Right lung (tissue), 5 donors: ENCODE data around the gene HOXA4. TPM values are rescaled to one million over a fixed set of nuclear protein-coding genes. Genes with fewer than 3 reads are reported as not detected.
A peak's percentile ranks its signal among the peaks of the same experiment; 100 is the strongest.

Source experiments
- DNase-seq, 2 donors: peaks; one replicate each; pipeline ENCODE4 v3.0.0-alpha.2; 2013
- polyA plus RNA-seq, 5 donors: library from polyadenylated mRNA; unstranded; fragments of 120-200 nt; gene quantifications; one replicate each; pipeline versions ENCODE4 v1.2.1 to v1.2.3, GENCODE V29; 2013; ENCODE audit warnings: inconsistent platforms in 1 of 5, low replicate concordance in 1 of 5; ENCODE audit not compliant: insufficient read length in 5 of 5, insufficient read depth in 1 of 5

HOXA4 gene
- polyA plus RNA-seq, 5 donors = 32.3 to 39.5 (median 38.3) TPM

DNA sequence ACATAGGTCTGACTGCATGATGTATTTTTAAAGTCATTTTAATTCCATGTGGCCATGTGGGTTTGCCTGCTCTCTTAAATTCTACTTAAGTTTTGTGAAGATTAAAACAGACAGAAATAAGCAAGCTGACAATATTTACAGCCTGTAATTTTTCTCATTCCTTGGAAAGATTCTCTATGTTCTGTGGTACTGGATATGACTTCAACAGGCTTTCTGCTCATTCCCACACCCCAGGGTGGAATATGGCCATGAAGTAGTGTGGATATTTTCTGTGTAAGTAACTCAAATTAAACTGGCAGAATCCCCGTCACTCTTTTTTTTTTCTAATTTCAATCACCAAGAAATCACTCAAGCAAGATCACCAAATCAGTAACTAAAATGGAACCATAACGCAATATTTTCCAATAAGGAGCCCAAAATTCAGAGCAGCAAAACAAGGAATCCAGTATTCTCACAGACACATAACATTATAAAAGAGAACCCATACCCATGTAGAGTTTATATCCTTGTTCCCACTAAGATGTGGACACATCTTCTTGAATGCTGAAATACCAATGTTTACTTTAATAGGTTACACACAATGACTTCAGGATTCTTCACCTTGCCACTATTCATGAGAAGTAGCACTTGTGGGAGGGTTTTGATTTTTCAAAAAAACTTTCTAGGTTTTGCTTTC is 7.2 kb upstream of the HOXA4 start:
- peak in 1 of 2 donors; percentile 40 for DNase-seq

DNA sequence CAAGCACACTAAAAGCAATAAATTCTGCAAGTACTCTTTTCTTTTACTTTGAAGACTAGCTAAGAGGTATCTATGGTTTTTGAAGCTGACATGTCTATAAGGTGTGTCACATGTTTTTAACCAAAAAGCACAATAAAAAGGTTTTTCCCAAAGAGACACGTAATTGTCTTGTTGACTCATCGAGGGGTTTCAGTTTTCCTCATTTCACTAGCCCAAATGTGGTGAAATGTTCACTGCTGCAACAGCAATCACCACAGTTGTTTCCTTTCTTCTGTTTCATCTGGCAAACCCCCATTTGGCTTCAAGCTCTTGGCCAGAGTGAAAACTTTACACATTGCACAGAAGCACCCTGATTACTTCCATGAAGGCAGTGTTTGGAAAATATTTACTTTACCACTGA is 3.8 kb upstream of the HOXA4 start:
- no peak for DNase-seq

DNA sequence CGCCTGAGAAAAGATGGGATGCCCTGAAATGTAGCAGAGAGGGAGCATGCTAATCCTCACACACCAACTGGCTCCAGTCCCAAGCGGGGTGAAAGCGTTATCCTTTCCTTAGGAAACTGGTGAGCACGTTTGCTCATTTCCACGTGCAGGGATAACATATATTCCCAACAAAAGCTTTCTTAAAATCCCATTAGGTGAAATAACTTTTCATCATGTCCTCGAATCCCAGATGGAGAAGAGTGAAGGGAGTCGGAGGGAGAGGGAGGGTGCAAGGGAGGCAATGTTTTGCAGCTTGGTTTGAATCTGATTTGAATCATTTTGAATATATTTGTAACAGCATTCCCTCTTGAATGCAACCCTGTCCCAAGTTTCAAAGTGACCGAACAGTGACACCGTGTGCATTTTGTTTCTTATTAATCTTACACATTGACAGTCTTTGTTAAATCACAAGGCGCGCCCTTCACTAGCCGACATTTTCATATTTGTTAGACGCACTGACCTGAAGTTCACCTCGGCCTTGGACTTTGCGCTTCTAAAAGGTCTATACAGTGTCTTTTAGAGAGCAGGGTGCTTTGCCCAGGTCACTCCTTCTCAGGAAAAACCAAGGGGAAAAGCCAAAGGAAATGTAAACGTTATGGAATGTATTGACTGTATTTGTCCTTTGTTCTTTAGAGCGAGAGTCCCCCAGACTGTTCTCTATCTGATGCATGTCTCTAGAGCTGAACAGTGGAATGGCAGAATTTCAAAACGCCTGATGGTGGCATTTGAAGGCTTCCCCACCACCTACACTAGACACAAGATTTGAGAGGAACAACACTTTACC is 3.1 kb upstream of the HOXA4 start:
- DNase-seq = no peak

DNA sequence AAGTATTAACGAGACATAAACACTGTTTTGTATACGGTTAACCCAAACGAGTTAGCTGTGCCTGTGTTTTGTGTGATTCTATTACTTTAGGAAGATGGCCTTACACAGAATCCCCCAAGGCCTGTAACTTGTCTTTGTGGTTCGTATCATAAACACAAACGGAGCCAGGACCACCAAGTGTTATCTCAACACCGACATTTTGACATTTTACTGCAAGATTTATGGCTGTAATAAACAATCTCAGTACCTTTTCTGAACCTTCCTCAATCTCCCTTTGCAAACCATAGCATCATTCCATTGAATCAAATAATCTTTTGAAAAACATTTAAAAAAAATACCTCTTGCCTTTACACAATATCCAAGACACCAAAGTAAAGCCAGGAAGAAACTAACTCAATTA is 2.4 kb upstream of the HOXA4 start:
- DNase-seq = no peak

DNA sequence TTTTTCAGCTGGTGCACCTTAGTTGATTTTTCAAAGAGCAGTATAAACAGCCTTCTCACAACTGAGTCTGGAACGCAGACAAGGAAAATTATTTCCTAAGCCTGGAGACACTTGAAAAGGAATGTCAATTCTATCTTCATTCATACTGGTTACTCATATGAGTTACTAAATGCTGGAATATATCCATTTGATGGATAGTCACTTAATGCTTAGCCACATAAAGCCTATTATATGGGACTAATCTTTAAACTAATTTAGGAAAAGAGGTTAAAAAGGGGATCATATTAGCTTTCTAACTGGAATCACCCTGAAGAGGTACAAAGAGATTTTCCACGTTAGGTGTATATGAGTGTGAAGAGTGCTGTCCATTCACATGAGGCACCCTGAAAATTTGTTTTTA is 1.7 kb upstream of the HOXA4 start:
- no peak for DNase-seq

DNA sequence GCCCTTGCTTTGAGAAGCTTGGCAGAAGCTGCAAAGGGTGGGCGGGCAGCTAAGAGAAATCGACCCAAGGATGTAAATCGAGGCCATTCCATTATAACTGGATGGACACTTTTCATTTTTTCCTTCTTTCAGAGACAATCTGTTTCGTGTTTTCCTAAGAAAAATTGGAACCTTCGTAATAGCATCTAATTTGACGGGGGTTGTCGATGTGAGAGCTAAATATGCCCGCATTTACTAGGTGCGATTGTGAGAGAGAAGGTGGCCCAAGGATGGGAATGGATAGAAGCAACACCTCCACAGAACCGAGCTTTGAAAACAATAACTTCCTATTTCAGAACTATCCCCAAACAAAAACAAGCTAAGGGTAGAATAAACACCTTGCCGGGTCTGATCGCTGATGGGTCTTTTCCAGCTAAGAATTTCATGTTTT is 848 bp upstream of the HOXA4 start:
- DNase-seq = no peak

DNA sequence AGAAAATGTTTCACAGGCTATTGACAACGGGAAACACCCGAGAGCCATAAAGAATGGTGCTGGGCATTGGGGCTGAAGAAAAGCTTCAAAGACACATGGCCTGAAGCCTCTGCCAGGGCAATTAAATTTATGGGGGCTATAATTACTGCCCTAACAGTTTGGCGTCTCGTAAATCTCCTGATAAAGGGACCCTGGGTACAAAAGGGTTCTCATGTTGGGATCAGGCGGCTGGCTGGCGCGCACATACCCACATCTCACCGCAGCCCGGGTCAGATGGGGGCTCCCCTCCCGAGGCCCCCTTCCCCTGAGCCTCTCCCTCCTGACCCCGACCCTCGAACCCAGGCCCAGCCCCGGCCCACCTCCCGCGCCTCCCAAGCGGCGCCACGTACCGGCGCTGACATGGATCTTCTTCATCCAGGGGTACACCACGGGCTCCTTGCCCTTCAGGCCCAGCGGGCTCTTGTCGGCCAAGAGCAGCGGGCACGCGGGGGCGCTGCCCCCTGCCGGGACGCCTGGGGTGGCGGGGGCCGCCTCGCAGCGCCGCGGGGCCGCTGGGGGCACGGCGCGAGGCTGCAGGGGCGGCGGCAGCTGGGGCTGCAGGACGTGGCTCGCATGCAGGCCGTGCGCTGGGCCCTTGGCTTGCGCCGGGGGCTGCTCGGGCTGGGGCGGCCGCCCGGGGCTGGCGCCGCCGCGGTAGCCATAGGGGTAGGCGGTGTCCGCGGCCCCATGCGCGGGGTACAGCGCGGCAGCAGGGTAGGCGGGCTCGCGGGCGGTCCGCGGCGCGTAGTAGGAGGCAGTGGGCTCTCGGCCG is 623 bp downstream of the HOXA4 start:
- DNase-seq = no peak

DNA sequence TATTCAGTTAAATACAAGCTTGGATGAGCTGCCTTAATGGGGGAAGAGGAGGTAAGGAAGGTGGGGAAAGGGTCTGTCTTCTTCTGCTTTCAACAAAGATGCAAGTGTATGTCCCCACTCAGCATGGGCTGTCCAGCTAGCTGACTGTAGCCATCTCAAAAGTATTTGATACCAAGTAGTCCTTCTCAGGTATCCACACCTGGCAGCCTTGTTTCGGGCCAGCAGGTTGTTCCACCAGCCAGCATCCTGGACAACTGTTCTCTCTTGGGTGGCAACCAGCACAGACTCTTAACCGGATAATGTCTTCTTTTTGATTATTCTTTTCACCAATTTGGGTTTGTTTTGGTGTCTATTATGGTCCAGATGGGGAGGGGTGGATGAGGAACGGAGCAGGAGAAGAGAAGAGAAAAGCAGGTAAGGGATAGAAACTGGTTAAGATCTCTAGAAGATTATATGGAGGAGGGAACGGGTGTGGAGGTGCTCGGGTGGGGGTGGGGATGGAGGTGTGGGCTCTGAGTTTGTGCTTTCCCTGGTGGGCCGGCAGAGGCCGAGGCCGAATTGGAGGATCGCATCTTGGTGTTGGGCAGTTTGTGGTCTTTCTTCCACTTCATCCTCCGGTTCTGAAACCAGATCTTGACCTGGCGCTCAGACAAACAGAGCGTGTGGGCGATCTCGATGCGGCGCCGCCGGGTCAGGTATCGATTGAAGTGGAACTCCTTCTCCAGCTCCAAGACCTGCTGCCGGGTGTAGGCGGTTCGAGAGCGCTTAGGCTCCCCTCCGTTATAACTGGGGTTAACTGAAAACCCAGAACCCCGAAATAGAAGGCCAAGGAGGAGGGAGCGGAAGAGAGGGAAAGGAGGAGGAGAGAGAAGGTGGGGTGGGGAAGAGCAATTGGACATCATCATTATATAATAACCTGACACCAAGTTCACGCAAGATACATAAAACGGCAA is 1.5 kb downstream of the HOXA4 start:
- no peak for DNase-seq

DNA sequence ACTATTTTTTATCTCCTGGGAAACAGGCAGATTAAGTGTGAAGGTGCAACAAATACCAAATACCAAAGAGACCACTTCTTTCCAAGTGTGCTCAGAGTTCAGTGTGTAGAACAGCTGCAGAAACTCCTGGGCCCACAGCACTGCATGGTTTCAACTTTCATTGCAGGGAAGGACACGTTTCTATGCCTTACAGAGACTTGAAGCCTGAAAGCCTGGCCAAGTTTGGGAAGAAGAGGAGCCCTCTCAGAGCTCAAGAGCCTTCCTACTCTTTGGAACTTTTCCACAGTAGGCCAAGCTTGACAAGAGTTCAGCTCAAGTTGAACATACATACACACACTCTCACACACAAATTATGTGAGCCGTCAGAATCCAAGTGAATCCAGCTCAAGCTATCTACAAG is 2.5 kb downstream of the HOXA4 start:
- DNase-seq = peak; percentile 89 to 92

DNA sequence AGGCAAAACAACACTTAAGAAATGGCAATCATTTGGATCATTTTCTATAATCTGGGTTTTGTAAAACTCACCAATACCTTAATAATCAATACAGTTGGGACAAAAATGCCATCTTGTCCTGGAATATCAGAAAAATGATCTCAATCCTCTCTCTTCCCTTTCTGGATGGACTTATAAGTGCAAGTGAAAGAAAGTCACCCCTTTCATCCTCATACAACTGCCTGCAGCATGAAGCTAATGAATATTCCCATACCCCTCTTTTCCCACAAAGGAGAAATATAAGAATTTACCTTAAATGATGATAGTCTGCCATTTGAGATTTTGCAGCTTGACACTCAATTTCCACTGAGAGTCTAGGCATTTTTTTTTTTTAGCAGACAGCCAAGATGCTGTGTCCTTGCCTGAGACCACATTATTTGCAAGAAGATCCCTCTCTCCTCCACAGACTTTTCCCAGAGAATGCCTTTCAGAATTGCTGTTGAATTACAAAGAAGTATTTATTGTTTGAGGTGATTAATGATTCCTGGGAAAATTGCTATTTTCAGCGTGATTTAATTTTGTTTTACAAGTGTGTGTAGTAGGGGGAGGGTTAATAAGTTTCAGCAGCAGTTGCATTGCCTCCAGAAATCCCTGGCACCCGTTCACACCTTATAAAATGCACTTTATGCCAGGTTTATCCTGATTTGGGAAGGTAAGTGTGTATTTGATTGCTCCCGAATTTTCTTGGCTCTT is 3.8 kb downstream of the HOXA4 start:
- DNase-seq = no peak

DNA sequence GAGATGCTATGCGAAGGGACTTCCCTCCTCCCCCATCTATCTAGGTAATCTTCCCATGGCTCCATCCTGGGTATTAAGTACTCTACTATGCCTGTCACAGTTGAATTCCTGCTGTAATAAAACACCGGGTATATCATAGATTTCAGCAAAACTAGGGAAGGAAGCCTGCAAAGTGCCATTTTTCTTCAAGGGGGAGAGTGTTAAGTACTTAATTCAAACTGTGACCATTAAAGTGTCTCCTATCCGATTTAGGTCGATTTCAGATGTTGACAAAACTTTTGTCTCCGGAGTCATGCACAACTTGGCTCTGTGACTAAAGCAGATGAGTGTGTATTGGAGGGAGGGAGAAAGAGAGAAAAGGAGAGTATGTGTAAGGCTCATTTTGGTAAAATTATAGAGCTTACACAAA is 4.6 kb downstream of the HOXA4 start:
- DNase-seq = no peak

DNA sequence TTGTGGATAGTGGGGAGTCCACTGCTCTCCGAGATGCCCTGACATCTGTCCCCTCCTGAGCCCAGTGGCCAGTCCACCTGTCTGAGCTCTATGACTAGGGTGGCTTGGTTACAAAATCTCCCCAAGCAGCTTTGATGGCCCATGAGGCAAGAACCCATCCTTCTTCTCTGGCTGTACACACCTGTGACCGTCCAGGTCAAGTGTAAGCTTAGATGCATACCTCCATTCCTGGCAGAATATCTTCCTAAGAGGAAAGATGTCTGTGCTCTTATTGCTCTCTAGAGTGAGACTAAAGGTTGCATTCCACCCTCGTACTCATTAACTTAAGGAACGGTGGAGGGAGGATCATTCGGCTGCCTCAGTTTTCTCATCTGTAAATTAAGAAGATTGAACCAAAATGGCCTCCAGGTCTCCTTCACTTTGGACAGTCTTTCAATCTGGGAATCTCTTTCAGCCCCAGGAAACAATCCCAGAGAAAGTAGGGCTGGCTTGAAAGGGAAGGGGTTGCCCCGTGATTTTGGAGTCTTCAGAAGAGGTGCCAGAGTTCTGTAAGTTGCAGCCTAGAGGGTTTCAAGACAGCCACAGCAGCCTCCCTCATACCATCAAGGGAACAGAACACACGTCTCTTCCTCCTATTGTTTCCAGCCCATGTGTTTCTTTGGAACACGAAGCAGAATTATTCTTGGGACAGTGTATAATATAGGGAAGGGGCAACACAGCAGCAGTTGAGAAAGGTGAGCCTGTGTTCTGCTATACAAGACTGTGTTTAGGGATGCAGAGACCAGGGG is 5.5 kb downstream of the HOXA4 start:
- DNase-seq = no peak

DNA sequence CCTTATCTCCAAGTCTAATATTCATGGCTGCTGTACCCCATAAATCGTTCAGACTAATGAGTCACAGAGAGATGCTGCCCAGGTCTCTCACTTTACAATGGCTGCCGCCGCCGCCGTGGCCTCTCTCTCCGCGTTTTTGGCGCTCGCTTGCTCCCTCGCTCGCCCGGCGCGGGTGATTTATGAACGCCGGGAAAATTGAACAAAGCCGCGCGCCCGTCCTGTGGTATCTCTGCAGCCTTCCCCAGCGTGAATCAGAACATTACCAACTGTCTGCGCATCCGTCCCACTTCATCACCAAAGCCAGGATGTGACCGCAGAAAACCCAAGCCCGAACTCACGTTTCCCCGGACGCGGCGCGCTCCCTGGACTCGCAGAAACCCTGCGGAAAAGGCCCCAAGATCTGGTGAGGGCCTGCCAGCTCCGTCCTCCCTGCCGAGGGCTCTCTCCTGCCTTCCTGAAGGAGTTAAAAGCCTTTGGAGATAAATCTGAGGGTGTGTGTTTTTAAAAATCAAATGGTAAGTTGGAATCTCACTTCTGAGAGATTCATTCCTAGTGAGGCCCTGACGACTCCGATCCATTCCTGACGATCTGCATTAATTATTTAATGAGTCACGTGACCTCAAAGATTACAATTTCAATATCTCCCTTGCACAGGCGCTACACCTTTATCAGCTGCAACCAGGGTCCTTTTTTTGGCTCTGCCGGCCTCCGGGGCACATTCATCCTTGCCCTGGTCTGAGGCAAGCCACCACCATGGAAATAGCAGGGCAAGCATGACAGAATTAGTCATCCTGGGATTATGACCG is 6.3 kb downstream of the HOXA4 start:
- DNase-seq = no peak

DNA sequence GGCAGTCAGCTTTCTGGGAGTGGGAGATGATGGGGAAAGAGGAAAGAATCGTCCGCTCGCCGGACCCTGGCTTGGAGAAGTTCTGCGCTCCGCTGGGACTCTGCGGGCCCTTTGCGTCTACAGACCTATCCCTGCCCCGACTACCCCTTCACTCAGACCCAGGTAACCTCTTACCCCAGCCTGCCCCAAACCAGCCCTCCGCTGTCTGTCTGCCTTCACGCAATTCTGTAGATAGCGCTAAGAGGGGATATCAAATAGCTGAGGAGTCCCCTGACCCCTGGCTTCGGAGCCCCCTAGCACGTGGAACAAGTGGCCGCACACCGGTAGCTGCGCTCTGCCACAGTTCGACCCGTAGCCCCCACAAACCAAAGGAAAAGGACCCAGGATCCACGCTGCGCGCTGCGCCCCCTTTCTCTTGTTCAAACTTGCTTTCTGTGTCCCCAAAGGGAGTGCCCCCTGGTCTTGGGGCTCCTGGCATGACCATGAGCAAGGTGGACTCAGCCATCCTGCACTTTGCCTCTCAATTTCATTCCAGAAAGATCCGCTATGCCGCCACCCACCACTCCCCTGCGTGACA is 7.0 kb downstream of the HOXA4 start:
- DNase-seq = no peak

DNA sequence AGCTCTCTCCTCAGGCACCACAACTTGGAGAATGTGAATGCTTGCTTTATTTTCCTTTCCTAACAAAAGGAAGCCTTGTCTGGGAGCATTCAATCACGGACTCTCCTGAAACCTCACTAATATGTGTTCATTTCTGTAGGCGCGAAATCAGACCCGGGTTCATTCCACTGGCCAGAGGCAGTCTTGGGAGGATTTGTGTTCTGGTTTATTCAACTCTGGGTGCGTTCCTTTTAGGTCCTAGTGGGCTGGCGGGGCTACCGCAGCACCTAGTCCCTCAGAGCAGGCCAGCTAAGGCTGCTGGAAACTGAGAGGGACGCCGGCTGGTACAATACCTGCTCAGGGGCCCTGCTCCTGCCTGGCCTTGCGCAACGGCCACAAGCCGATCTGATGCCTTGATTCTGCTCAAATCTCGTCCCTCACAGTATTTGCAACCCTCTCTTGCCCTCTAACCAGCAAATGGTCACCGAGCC is 7.5 kb downstream of the HOXA4 start:
- no peak for DNase-seq

DNA sequence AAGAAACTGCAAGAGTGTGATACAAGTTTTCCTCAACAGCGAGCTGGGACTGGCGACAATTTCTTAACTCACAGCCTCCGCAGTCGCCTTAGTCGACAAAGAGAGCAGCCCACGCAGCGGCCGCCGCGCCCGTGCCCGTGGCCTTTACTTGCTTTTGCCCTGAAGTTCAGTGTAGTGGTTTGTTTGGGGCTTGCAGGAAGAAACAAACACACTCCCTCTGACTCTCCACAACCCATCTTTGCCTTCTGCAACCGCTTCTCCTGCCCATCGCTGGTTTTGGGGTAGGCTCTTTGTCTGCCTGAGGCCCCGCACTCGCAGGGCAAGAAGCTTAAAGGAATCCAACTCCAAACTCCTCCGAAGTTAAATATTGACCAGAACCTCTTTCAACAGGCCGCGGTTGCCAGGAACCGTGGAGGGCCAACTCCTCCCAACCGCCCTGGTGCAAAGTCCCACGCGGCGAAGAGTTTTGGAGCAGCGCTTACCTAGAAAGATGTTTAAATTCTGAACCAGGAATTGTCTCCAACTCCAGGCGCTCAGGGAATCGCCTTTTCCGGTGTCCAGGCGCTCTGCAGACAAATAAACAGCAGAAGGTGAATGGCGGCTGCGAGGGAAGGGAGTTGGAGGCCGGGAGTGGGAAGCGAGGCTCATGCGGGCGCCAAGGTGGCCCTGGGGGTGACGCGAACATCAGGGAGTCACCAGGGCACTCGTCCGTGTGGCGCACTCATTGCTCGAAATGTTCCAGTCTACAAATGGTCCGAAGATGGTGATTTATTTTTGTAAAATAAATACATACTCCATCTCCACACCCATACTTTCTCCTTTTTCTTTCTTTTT is 8.3 kb downstream of the HOXA4 start:
- no peak for DNase-seq

DNA sequence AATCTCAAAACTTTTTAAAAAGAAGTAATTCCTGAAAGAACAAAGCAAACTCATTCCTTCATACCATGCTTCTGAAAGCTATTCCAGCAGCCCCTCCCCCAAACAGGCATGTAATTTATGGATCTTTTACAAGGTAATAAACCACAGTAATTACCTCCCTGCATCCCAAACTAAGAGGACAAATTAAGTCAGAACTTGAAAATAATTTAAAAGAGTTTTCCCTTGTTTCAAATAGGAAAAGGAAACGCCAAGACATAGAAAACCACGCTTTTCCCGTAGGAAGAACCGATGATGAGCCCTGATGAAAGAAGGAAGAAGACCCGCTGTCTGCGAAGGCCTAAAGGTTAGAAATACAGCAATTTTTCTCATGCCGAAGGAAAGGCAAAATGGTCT is 8.9 kb downstream of the HOXA4 start:
- no peak for DNase-seq
